H1 (cell line): ENCODE results near the gene C16orf95. TPM values are rescaled to one million over a fixed set of nuclear protein-coding genes. Genes with fewer than 3 reads are reported as not detected.

Experiments used
- CTCF ChIA-PET: fragments of 300-600 bp; sonication (Branson Sonifier 250); formaldehyde crosslinking; loops from one replicate; lab custom pipeline; 2021; ENCODE audit not compliant: partially characterized antibody; lab: Charles Lee
- POLR2A ChIA-PET: fragments of 300-600 bp; sonication (Branson Sonifier 250); formaldehyde crosslinking; loops from one replicate; lab custom pipeline; 2021; ENCODE audit warnings: inconsistent platforms; ENCODE audit not compliant: partially characterized antibody; lab: Charles Lee
- DNase-seq, 2 experiments: peaks; one replicate each; pipeline versions ENCODE4 v3.0.0 to v3.0.0-alpha.2; 2010 to 2022; ENCODE audit warnings: low spot score in 2 of 2, low read depth in 1 of 2, mixed read lengths in 1 of 2
- FAIRE-seq: peaks from 2 replicates; lab custom pipeline; 2011; peaks lifted over from hg19 to GRCh38; lab: Jason Lieb, UNC
- H2AFZ ChIP-seq: 2 replicates; pipeline ENCODE4 v1.8.1; 2012; ENCODE audit warnings: low read length, inconsistent platforms
- H2AK5ac ChIP-seq: 2 replicates; pipeline ENCODE4 v1.6.1; 2013; ENCODE audit warnings: low read depth, low read length
- H2BK120ac ChIP-seq: replicated peaks from 2 replicates; pipeline ENCODE3; 2013; ENCODE audit warnings: low read depth, low read length, inconsistent platforms
- H2BK12ac ChIP-seq: 2 replicates; pipeline ENCODE4 v1.6.1; 2013; ENCODE audit warnings: low read depth, low read length
- H2BK15ac ChIP-seq: 2 replicates; pipeline ENCODE4 v1.6.1; 2013; ENCODE audit warnings: low read length
- H2BK20ac ChIP-seq: 2 replicates; pipeline ENCODE4 v1.6.1; 2013; ENCODE audit warnings: low read length
- H2BK5ac ChIP-seq: 2 replicates; pipeline ENCODE4 v1.6.1; 2013; ENCODE audit warnings: low read depth, low read length
- H3K14ac ChIP-seq: 2 replicates; pipeline ENCODE4 v1.6.1; 2013; ENCODE audit warnings: inconsistent platforms; ENCODE audit not compliant: insufficient read length
- H3K18ac ChIP-seq: 2 replicates; pipeline ENCODE4 v1.6.1; 2013; ENCODE audit warnings: low read length; ENCODE audit errors: extremely low read depth
- H3K23ac ChIP-seq: 2 replicates; pipeline ENCODE4 v1.6.1; 2013; ENCODE audit warnings: inconsistent platforms; ENCODE audit not compliant: insufficient read length
- H3K23me2 ChIP-seq: 2 replicates; pipeline ENCODE4 v1.6.1; 2013; ENCODE audit warnings: low read depth, low read length
- H3K27ac ChIP-seq: 2 replicates; pipeline ENCODE4 v1.6.1; 2011; ENCODE audit warnings: low read depth, low read length, inconsistent platforms
- H3K27me3 ChIP-seq, 4 experiments: replicated peaks in 1 of 4; 1 replicate in 1 of 4; 2 replicates in 3 of 4; pipeline versions ENCODE4 v1.6.1 to v1.8.1; 2011 to 2013; ENCODE audit warnings: low read length in 3 of 4, mild to moderate bottlenecking in 3 of 4, inconsistent platforms in 2 of 4, mixed read lengths in 2 of 4, moderate library complexity in 1 of 4; ENCODE audit not compliant: control insufficient read depth in 3 of 4, insufficient read depth in 3 of 4; ENCODE audit errors: extremely low read depth in 1 of 4
- H3K36me3 ChIP-seq, 4 experiments: 2 replicates each; pipeline versions ENCODE4 v1.6.1 to v1.8.1; 2011 to 2013; ENCODE audit warnings: mild to moderate bottlenecking in 4 of 4, low read length in 3 of 4, moderate library complexity in 2 of 4, control low read depth in 1 of 4, inconsistent platforms in 1 of 4; ENCODE audit not compliant: insufficient read depth in 4 of 4, control insufficient read depth in 2 of 4
- H3K4ac ChIP-seq: replicated peaks from 2 replicates; pipeline ENCODE3; 2013; ENCODE audit warnings: low read length, low read depth, mixed read lengths, inconsistent platforms; ENCODE audit not compliant: insufficient read length
- H3K4me1 ChIP-seq, 4 experiments: replicated peaks in 1 of 4; 1 replicate in 1 of 4; 2 replicates in 3 of 4; pipeline versions ENCODE4 v1.6.1 to v1.8.1; 2011 to 2013; ENCODE audit warnings: low read length in 3 of 4, inconsistent platforms in 2 of 4, mixed read lengths in 1 of 4; ENCODE audit not compliant: insufficient read depth in 4 of 4, control insufficient read depth in 3 of 4
- H3K4me2 ChIP-seq, 2 experiments: 2 replicates each; pipeline versions ENCODE4 v1.6.1 to v1.8.1; 2011 to 2013; ENCODE audit warnings: low read depth in 2 of 2, low read length in 2 of 2, control low read depth in 1 of 2, inconsistent platforms in 1 of 2, mild to moderate bottlenecking in 1 of 2; ENCODE audit not compliant: insufficient read depth in 1 of 2
- H3K4me3 ChIP-seq, 4 experiments: fragments of 200-600, 300-600 bp in 1 of 4; sonication (generic), shearing (Covaris generic), sonication (Bioruptor Twin) in 1 of 4; 2 replicates each; pipeline versions ENCODE4 v1.5.1 to v1.8.1; 2011 to 2016; ENCODE audit warnings: low read length in 4 of 4, low read depth in 3 of 4, control low read depth in 2 of 4, inconsistent platforms in 2 of 4, mild to moderate bottlenecking in 2 of 4, mixed read lengths in 1 of 4, moderate library complexity in 1 of 4; ENCODE audit not compliant: insufficient read depth in 2 of 4; ENCODE audit errors: extremely low read depth in 1 of 4
- H3K56ac ChIP-seq: replicated peaks from 2 replicates; pipeline ENCODE3; 2013; ENCODE audit warnings: low read depth, mild to moderate bottlenecking, mixed read lengths, low read length, inconsistent platforms; ENCODE audit not compliant: insufficient read length
- H3K79me1 ChIP-seq: 2 replicates; pipeline ENCODE4 v1.6.1; 2013; ENCODE audit warnings: low read depth, low read length, control low read depth
- H3K79me2 ChIP-seq, 2 experiments: 2 replicates each; pipeline versions ENCODE4 v1.6.1 to v1.8.1; 2012 to 2013; ENCODE audit warnings: low read length in 2 of 2, mild to moderate bottlenecking in 2 of 2, inconsistent platforms in 1 of 2; ENCODE audit not compliant: insufficient read depth in 2 of 2, control insufficient read depth in 1 of 2
- H3K9ac ChIP-seq, 4 experiments: replicated peaks in 1 of 4; 1 replicate in 1 of 4; 2 replicates in 3 of 4; pipeline versions ENCODE4 v1.6.1 to v1.8.1; 2011 to 2013; ENCODE audit warnings: low read depth in 3 of 4, low read length in 3 of 4, control low read depth in 2 of 4, mild to moderate bottlenecking in 2 of 4, moderate library complexity in 2 of 4, inconsistent platforms in 1 of 4; ENCODE audit errors: extremely low read depth in 1 of 4
- H3K9me3 ChIP-seq, 2 experiments: 2 replicates each; pipeline versions ENCODE4 v1.6.1 to v1.8.1; 2012 to 2013; ENCODE audit warnings: mild to moderate bottlenecking in 2 of 2, moderate library complexity in 2 of 2, control low read depth in 1 of 2, inconsistent platforms in 1 of 2, low read depth in 1 of 2, low read length in 1 of 2, mixed read lengths in 1 of 2; ENCODE audit not compliant: insufficient read depth in 2 of 2
- H4K20me1 ChIP-seq, 2 experiments: replicated peaks in 1 of 2; 2 replicates each; pipeline versions ENCODE3 to v1.8.1; 2011 to 2013; ENCODE audit warnings: inconsistent platforms in 2 of 2, low read length in 2 of 2, mild to moderate bottlenecking in 1 of 2; ENCODE audit not compliant: insufficient read depth in 2 of 2, control insufficient read depth in 1 of 2
- H4K5ac ChIP-seq: 2 replicates; pipeline ENCODE4 v1.6.1; 2013; ENCODE audit warnings: low read length, low read depth, mixed read lengths, inconsistent platforms; ENCODE audit not compliant: insufficient read length
- H4K8ac ChIP-seq: 2 replicates; pipeline ENCODE4 v1.8.0; 2013; ENCODE audit warnings: mild to moderate bottlenecking, moderate library complexity, low read length, inconsistent platforms; ENCODE audit not compliant: insufficient read depth; ENCODE audit errors: extremely low read depth
- H4K91ac ChIP-seq: replicated peaks from 2 replicates; pipeline ENCODE3; 2013; ENCODE audit warnings: low read length, mixed read lengths, inconsistent platforms; ENCODE audit not compliant: insufficient read length
- ASH2L ChIP-seq: fragments of 200-600, 300-600 bp; sonication (generic); IDR thresholded peaks from one replicate; pipeline ENCODE4 v1.7.1; 2017; ENCODE audit warnings: low read length
- BACH1 ChIP-seq: IDR thresholded peaks from 2 replicates; pipeline ENCODE4 v1.6.1; 2012; ENCODE audit warnings: low read length, improper control_type of control experiment
- BRCA1 ChIP-seq: IDR thresholded peaks from 2 replicates; pipeline ENCODE4 v1.6.1; 2012; ENCODE audit warnings: low read depth, low read length, improper control_type of control experiment
- CBX5 ChIP-seq: fragments of 300-800, 300-1000 bp; sonication (generic); IDR thresholded peaks from 2 replicates; pipeline ENCODE4 v1.7.1; 2016; ENCODE audit warnings: antibody characterized with exemption, low read length, low read depth
- CHD2 ChIP-seq: IDR thresholded peaks from 2 replicates; pipeline ENCODE4 v1.6.1; 2012; ENCODE audit warnings: low read length, improper control_type of control experiment
- EGR1 ChIP-seq: IDR thresholded peaks from 2 replicates; pipeline ENCODE4 v1.6.1; 2011; ENCODE audit warnings: low read depth, low read length, borderline replicate concordance
- HDAC6 ChIP-seq: IDR thresholded peaks from one replicate; pipeline ENCODE4 v1.7.1; 2012; ENCODE audit warnings: low read depth, mild to moderate bottlenecking, inconsistent platforms, low read length, moderate library complexity
- POLR2A ChIP-seq, 2 experiments: IDR thresholded peaks; 1 replicate in 1 of 2; 2 replicates in 1 of 2; pipeline ENCODE4 v1.6.1; 2011; ENCODE audit warnings: low read depth in 2 of 2, low read length in 2 of 2, mild to moderate bottlenecking in 2 of 2; ENCODE audit errors: control extremely low read depth in 1 of 2
- RBBP5 ChIP-seq: IDR thresholded peaks from 2 replicates; pipeline ENCODE4 v1.7.1; 2012; ENCODE audit warnings: low read depth, mild to moderate bottlenecking, inconsistent platforms, low read length, moderate library complexity, borderline replicate concordance
- SIRT6 ChIP-seq: IDR thresholded peaks from one replicate; pipeline ENCODE4 v1.7.1; 2012; ENCODE audit warnings: low read length, inconsistent platforms
- ZNF274 ChIP-seq: IDR thresholded peaks from 2 replicates; pipeline ENCODE4 v1.7.0; 2012; ENCODE audit warnings: low read length, borderline replicate concordance; ENCODE audit errors: extremely low read depth
- WGBS, 2 experiments: shearing (Covaris generic) in 1 of 2; methylation state at CpG; one replicate each; pipeline versions ENCODE4 v1.1.6 to v1.1.7; 2013 to 2015; ENCODE audit warnings: low lambda C conversion rate in 2 of 2, mixed read lengths in 2 of 2, inconsistent platforms in 1 of 2, low coverage in 1 of 2, missing lambda C conversion rate in 1 of 2; ENCODE audit not compliant: insufficient replicate concordance in 2 of 2, insufficient coverage in 1 of 2, insufficient read length in 1 of 2; ENCODE audit errors: extremely low coverage in 1 of 2, missing lambda C conversion rate in 1 of 2; 5-methylcytosine and 5-hydroxymethylcytosine counted together
- polyA plus RNA-seq, 7 experiments: library from polyadenylated mRNA; depleted of rRNA in 3 of 7; stranded (reverse) in 5 of 7; unstranded in 2 of 7; fragments of >200 nt in 5 of 7; fragments of 200-250 nt in 2 of 7; gene quantifications; 1 replicate in 5 of 7; 2 replicates in 1 of 7; 4 replicates in 1 of 7; pipeline versions ENCODE4 v1.2.1 to v1.2.3, GENCODE V29; 2011 to 2013; ENCODE audit warnings: missing spikeins in 2 of 7, mixed read lengths in 2 of 7
- total RNA-seq: library from RNA; stranded (reverse); fragmentation: NEBNext Ultra II Directional; extraction: Animal tissue kit (Norgen Biotek cat#: 25700); gene quantifications from 2 replicates; pipeline ENCODE4 v1.2.1, GENCODE V29; 2021

C16orf95 gene
- total and polyA plus RNA-seq, 2 of the 8 experiments (the other 6 are each of a cell fraction or from before 2014, with no cell fraction given) = 5.0 to 5.4 TPM

DNA sequence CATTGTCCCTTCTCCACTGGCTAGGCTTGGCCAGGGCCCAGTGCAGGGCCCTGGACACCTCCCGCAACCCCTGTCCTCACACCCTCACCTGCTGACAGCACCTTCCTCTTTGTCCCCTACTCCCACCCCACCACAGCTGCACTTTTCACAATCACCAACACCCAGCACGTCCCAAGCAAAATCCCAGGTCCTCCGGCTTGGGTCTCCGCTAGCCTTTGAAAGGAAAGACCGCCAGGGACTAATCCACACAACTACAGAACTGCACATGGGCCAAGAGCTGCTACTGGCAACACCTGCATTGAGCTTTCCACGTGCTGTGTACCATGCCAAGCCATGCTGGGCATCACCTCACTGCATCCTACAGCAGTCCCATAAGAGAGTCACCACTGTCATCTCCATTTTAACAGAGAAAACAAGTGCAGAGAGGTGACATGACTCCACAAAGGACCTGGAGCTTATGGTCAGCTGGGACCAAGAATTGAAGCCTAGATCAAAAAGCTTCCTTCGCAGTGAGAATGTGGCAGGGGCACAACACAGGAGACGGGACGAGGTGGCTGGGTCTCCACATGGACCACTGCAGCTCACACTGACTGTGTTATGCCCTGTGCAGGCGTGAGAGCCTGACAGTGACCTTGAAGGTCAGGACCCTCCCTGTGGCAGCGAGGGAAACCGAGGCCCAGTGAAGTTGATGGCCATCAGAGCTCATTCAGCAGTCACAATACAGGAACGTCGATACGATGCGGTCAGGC lies 43.8 kb upstream of the C16orf95 start:
- H2BK5ac ChIP-seq = no peak overlapping the region; the same call in 1 of the 2 replicates
- no peak overlapping the region for H2AK5ac ChIP-seq
- no peak overlapping the region for H3K9ac ChIP-seq
- DNase-seq (no peak), FAIRE-seq (no peak)
- H3K4me3 ChIP-seq = no peak overlapping the region
- peaks cover 6% of the 10 kb centered on the region for H3K79me1 ChIP-seq
- H3K9me3 ChIP-seq = no peaks in the 10 kb centered on the region
- no peak overlapping the region for H4K91ac ChIP-seq
- peak overlapping the region; percentile 66 for H3K27ac ChIP-seq
- peaks cover 5 to 14% of the 10 kb centered on the region in 2 experiments for H4K20me1 ChIP-seq
- no peak overlapping the region for H3K18ac ChIP-seq
- H3K4me2 ChIP-seq = no peak overlapping the region
- H2BK120ac ChIP-seq = no peak overlapping the region
- CTCF ChIA-PET = interaction anchor here (0.6 to 1.5 kb wide), 2 partner anchors 14 to 34 kb away, joined by 3 read pairs; no protein-coding TSS in a partner anchor
- H2BK20ac ChIP-seq = no peak overlapping the region
- H3K56ac ChIP-seq = no peak overlapping the region
- no peak overlapping the region for H4K5ac ChIP-seq
- H4K8ac ChIP-seq = no peak overlapping the region; the same call in 1 of the 2 replicates
- TF ChIP-seq CBX5 (no peak), BACH1 (no peak), EGR1 (no peak), POLR2A (IDR thresholded peaks at IDR 0.05; ENCODE audit: control extremely low read depth in 1 of 2, low read depth in 2 of 2, low read length in 2 of 2) (no peak), HDAC6 (no peak), ZNF274 (no peak), CHD2 (no peak), RBBP5 (no peak), ASH2L (no peak), BRCA1 (no peak), SIRT6 (no peak)
- TF ChIP-seq, all 59 proteins: peak for 0
- Histone ChIP-seq H3K14ac (no peak overlapping the region), H3K36me3 (peaks cover 0 to 17% (median 9%) of the 10 kb centered on the region in 4 experiments; a peak in 5 of 8 replicates), H3K79me2 (no peaks in the 10 kb centered on the region; a peak in 1 of 4 replicates), H2BK12ac (no peak overlapping the region), H2BK15ac (no peak overlapping the region), H2AFZ (no peak overlapping the region), H3K27me3 (no peaks in the 10 kb centered on the region), H3K4me1 (peaks cover 0 to 4% (median 0%) of the 10 kb centered on the region in 4 experiments; a peak in 2 of 7 replicates), H3K23ac (no peak overlapping the region), H3K23me2 (no peaks in the 10 kb centered on the region), H3K4ac (no peak overlapping the region)
- POLR2A ChIA-PET = interaction anchor here (0.8 kb wide), 1 partner anchor 39 kb away, joined by 3 read pairs; no protein-coding TSS in a partner anchor
- 87% methylated on average over 16 of the region's 16 CpGs; no CpG with 5 or more reads in 1 of the 2 experiments for WGBS, 2 experiments
